ENCODE results near the gene PALMD.
A peak's percentile ranks its signal among the peaks of the same experiment; 100 is the strongest.

The PALMD gene

GRCh38 chr1:99681583-99681982 is 35.7 kb downstream of the PALMD start:
- no peak overlapping the region for H3K4me3 ChIP-seq (ENCODE audit: low read depth, low read length)
- in situ Hi-C loops (cut with HindIII; ENCODE audit: low sequenced_read_pairs): no loop called here
- DNase-seq (ENCODE audit: low read depth, low spot score): no peak
- TF ChIP-seq CTCF (IDR thresholded peaks at IDR 0.05; ENCODE audit: low read depth, low read length): no peak

DNA sequence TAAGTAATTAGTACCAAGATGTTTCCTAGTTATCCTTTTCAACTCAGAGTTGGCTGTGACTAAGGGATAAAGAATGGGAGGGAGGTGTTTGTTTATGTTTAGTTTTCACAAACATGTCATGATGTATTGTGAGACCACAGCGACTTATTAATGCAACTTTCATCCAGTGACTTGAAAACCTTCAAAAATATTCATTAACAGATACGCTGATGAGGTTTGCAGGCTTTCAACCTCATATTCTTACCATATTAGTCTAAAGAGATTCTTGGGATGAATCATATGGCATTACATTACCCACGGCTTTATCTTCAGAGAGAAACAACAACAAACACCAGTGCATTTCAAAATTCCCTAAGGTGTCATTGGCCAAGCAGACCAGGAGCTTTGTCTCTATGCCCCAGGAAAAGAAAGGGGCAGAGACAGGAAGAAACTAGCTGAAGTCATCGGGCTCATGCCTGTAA is 36.4 kb downstream of the PALMD start:
- no peak overlapping the region for H3K4me3 ChIP-seq (ENCODE audit: low read depth, low read length)
- peak; percentile 64 for DNase-seq (ENCODE audit: low read depth, low spot score)
- in situ Hi-C loops (cut with HindIII; ENCODE audit: low sequenced_read_pairs): no loop called here
- TF ChIP-seq CTCF (IDR thresholded peaks at IDR 0.05; ENCODE audit: low read depth, low read length): no peak

DNA sequence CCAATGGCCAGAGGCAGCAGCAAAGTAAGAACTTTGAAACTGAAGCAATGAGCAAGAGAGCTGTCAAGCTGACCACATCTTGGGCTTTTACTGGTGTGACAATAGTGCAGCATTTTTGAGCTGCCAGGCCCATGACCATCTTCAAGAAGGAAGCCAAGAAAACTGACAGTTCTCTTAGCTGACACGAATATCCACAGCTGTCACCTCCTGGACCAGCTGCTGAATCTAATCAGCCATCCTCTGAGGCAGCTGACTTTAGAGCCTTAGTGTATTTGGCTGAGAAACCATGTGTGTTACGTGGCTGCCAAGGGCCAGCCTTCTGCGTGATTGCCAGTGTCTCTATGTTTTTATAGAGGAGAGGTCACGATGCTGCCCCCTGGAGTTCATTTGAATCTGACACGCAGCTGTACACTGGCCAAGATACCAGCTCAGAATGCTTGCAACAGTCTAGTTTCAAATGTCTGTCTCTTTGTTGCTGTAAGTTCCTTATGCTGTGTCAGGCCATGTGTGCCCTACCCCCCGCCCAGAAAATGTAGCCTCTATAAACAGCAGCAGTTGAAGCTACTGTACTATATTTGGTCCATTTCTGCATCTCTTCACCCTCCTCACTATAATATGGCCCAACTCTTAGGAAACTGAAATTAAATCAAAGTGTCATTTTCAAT is 39.7 kb downstream of the PALMD start:
- DNase-seq (ENCODE audit: low read depth, low spot score): peak; percentile 82
- no peak overlapping the region for H3K4me3 ChIP-seq (ENCODE audit: low read depth, low read length)
- in situ Hi-C loops (cut with HindIII; ENCODE audit: low sequenced_read_pairs): no loop called here
- peak; percentile 56 for TF ChIP-seq CTCF (IDR thresholded peaks at IDR 0.05; ENCODE audit: low read depth, low read length)

DNA sequence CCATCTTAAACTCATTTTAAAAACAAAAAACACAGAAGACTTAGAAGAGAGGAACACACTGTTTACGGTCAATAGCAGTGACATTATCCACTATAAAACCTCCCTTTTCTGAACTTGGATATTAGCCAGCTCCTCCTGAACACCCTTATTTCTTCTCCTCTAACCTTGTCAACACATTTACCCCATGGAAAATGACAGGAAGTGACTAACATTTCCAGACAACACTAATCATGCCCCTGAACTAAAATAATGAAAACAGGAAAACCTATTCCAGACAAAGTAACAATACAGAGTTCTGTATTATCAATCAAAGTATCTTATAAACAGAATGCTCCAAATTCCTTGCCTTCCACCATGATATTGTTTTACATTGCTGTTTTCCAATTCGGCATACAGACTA is 45.3 kb downstream of the PALMD start:
- in situ Hi-C loops (cut with HindIII; ENCODE audit: low sequenced_read_pairs): no loop called here
- no peak overlapping the region for H3K4me3 ChIP-seq (ENCODE audit: low read depth, low read length)
- no peak for TF ChIP-seq CTCF (IDR thresholded peaks at IDR 0.05; ENCODE audit: low read depth, low read length)
- DNase-seq (ENCODE audit: low read depth, low spot score): no peak

GRCh38 chr1:99696616-99697015 is 50.7 kb downstream of the PALMD start:
- TF ChIP-seq CTCF (IDR thresholded peaks at IDR 0.05; ENCODE audit: low read depth, low read length): no peak
- H3K4me3 ChIP-seq (ENCODE audit: low read depth, low read length): no peak overlapping the region
- no peak for DNase-seq (ENCODE audit: low read depth, low spot score)
- in situ Hi-C loops (cut with HindIII; ENCODE audit: low sequenced_read_pairs): no loop called here

GRCh38 chr1:99697580-99697979 is 51.7 kb downstream of the PALMD start:
- no peak for DNase-seq (ENCODE audit: low read depth, low spot score)
- TF ChIP-seq CTCF (IDR thresholded peaks at IDR 0.05; ENCODE audit: low read depth, low read length): no peak
- in situ Hi-C loops (cut with HindIII; ENCODE audit: low sequenced_read_pairs): no loop called here
- H3K4me3 ChIP-seq (ENCODE audit: low read depth, low read length): no peak overlapping the region
